Measurements from ENCODE around the gene CNPY1.

DNA sequence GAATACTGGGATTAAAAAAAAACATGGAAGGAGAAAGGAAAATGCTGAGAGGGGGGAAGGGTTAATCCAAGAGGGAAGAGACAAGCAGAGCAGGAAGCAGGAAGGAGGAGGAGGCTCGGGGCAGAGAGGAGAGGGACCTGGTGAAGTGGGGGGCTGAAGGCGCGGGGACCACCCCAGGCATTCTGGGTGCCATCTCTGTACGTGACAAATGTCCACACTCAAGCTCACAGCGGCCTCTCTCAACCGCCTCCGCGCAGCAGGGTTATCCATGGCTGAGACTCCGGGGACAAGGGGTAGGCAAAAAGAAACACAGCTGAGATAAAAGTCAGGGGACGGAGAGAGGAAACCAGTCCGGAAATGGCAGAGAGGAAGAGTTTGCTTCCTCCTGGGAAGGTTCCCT is 54.5 kb downstream of the CNPY1 start:
- TF ChIP-seq, protein P1, sequence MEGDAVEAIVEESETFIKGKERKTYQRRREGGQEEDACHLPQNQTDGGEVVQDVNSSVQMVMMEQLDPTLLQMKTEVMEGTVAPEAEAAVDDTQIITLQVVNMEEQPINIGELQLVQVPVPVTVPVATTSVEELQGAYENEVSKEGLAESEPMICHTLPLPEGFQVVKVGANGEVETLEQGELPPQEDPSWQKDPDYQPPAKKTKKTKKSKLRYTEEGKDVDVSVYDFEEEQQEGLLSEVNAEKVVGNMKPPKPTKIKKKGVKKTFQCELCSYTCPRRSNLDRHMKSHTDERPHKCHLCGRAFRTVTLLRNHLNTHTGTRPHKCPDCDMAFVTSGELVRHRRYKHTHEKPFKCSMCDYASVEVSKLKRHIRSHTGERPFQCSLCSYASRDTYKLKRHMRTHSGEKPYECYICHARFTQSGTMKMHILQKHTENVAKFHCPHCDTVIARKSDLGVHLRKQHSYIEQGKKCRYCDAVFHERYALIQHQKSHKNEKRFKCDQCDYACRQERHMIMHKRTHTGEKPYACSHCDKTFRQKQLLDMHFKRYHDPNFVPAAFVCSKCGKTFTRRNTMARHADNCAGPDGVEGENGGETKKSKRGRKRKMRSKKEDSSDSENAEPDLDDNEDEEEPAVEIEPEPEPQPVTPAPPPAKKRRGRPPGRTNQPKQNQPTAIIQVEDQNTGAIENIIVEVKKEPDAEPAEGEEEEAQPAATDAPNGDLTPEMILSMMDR (IDR thresholded peaks at IDR 0.05) = no peak
- TF ChIP-seq POLR2AphosphoS5 (IDR thresholded peaks at IDR 0.05) (no peak), EP300 (IDR thresholded peaks at IDR 0.05) (no peak)

Data from stomach (tissue), 4 donors.